Stimulated activated CD8-positive, alpha-beta memory T cell treated with anti-CD3 and anti-CD28 coated beads, Interleukin-7, amount 100 ng/mL, for 4 hours (primary cell): ENCODE measurements around the gene LEMD1.
A peak's percentile ranks its signal among the peaks of the same experiment; 100 is the strongest.

Experiments
- DNase-seq, 2 donors: peaks; one replicate each; pipeline ENCODE4 v3.0.0-alpha.2; 2020; ENCODE audit warnings: low read depth in 2 of 2

Gene LEMD1

GRCh38 chr1:205355075-205355453 is 66.8 kb downstream of the LEMD1 start:
- DNase-seq: no peak

- DNase-seq: peak; percentile 26 to 50
Observed at GRCh38 chr1:205354259-205355074, 67.4 kb downstream of the LEMD1 start.

GRCh38 chr1:205353612-205354011 is 68.2 kb downstream of the LEMD1 start:
- DNase-seq: no peak

GRCh38 chr1:205353191-205353590 is 68.7 kb downstream of the LEMD1 start:
- no peak for DNase-seq

GRCh38 chr1:205351984-205352713 is 69.7 kb downstream of the LEMD1 start:
- DNase-seq: no peak

GRCh38 chr1:205350691-205351141 is 71.1 kb downstream of the LEMD1 start:
- DNase-seq: no peak

GRCh38 chr1:205350124-205350523 is 71.7 kb downstream of the LEMD1 start:
- DNase-seq: no peak

GRCh38 chr1:205348554-205349487 is 73.0 kb downstream of the LEMD1 start:
- no peak for DNase-seq

- no peak for DNase-seq
Observed at GRCh38 chr1:205346956-205347574, 74.8 kb downstream of the LEMD1 start.

- DNase-seq: no peak
Observed at GRCh38 chr1:205345761-205346160, 76.1 kb downstream of the LEMD1 start.

- peak in 1 of 2 donors; percentile 53 for DNase-seq
Observed at GRCh38 chr1:205344066-205344928, 77.6 kb downstream of the LEMD1 start.

- no peak for DNase-seq
Observed at GRCh38 chr1:205343431-205344065, 78.3 kb downstream of the LEMD1 start.

GRCh38 chr1:205342986-205343385 is 78.9 kb downstream of the LEMD1 start:
- DNase-seq: no peak

- no peak for DNase-seq
Observed at GRCh38 chr1:205340676-205341075, 81.2 kb downstream of the LEMD1 start.

GRCh38 chr1:205339717-205340116 is 82.1 kb downstream of the LEMD1 start:
- DNase-seq: no peak

GRCh38 chr1:205339197-205339702 is 82.6 kb downstream of the LEMD1 start:
- no peak for DNase-seq

- no peak for DNase-seq
Observed at GRCh38 chr1:205338011-205338410, 83.8 kb downstream of the LEMD1 start.

GRCh38 chr1:205337481-205337880 is 84.4 kb downstream of the LEMD1 start:
- no peak for DNase-seq

GRCh38 chr1:205335692-205336091 is 86.2 kb downstream of the LEMD1 start:
- peak; percentile 44 to 62 for DNase-seq
